Dermis lymphatic vessel endothelial cell (primary cell): Measurements from ENCODE around the gene DLAT. TPM values are rescaled to one million over a fixed set of nuclear protein-coding genes. Genes with fewer than 3 reads are reported as not detected.

Source experiments
- total RNA-seq: library from RNA; depleted of rRNA; stranded (reverse); fragments of >200 nt; gene quantifications from 2 replicates; pipeline ENCODE4 v1.2.1, GENCODE V29; 2014

Gene DLAT
- 24.7 and 25.6 TPM in 2 replicates for total RNA-seq

GRCh38 chr11:112024773-112025678 lies at the start of gene DLAT:
Gene DLAT (plus strand): TSS chr11:112025408. CDS start chr11:112025473, 65 bp downstream.

GRCh38 chr11:112073941-112074811 lies 49.0 kb downstream of the DLAT start, which contains the start of the genes NKAPD1 and PIH1D2:
Gene NKAPD1 (plus strand): TSS chr11:112074299. CDS start chr11:112075575, 1,276 bp downstream.
Gene PIH1D2 (minus strand): TSS chr11:112074017. CDS start chr11:112073174, 843 bp downstream.

GRCh38 chr11:112086422-112087191 lies 61.4 kb downstream of the DLAT start, which contains the start of the genes SDHD and TIMM8B:
Gene SDHD (plus strand): TSS chr11:112086873. CDS start chr11:112086908, 35 bp downstream.
Gene TIMM8B (minus strand): TSS chr11:112086756. CDS start chr11:112086723, 33 bp downstream.

Other genes starting within 250 kb of the DLAT start
- 19.3 and 22.9 TPM in 2 replicates for gene ALG9, start 153.8 kb upstream of the DLAT start, total RNA-seq
- 1.7 and 2.4 TPM in 2 replicates for gene FDXACB1, start 146.2 kb upstream of the DLAT start, total RNA-seq
- gene CFAP68, start 145.9 kb upstream of the DLAT start, total RNA-seq: 3.0 and 6.0 TPM in 2 replicates
- 0.26 and 0.33 TPM in 2 replicates for gene CRYAB, start 113.6 kb upstream of the DLAT start, total RNA-seq
- not detected in 2 replicates for gene HSPB2, start 112.7 kb upstream of the DLAT start, total RNA-seq
- gene C11orf52, start 106.5 kb upstream of the DLAT start, total RNA-seq: 0.52 and 0.54 TPM in 2 replicates
- 2.9 and 8.5 TPM in 2 replicates for gene DIXDC1, start 88.1 kb upstream of the DLAT start, total RNA-seq
- 0.33 and 0.69 TPM in 2 replicates for gene PIH1D2, start 48.6 kb downstream of the DLAT start, total RNA-seq
- 15.0 and 20.4 TPM in 2 replicates for gene NKAPD1, start 48.9 kb downstream of the DLAT start, total RNA-seq
- gene TIMM8B, start 61.3 kb downstream of the DLAT start, total RNA-seq: 67.9 and 89.3 TPM in 2 replicates
- 148 and 213 TPM in 2 replicates for gene SDHD, start 61.5 kb downstream of the DLAT start, total RNA-seq
- 0.11 TPM in 1 of 2 replicates, not detected in the other for gene IL18, start 138.7 kb downstream of the DLAT start, total RNA-seq
- gene TEX12, start 142.0 kb downstream of the DLAT start, total RNA-seq: 0.17 TPM in 1 of 2 replicates, not detected in the other
- 0.52 and 1.1 TPM in 2 replicates for gene BCO2, start 150.1 kb downstream of the DLAT start, total RNA-seq
- 28.2 and 33.5 TPM in 2 replicates for gene PTS, start 201.0 kb downstream of the DLAT start, total RNA-seq
- not detected in 2 replicates for gene PLET1, start 235.5 kb downstream of the DLAT start, total RNA-seq